ENCODE measurements around the gene GRIK3.

DNA sequence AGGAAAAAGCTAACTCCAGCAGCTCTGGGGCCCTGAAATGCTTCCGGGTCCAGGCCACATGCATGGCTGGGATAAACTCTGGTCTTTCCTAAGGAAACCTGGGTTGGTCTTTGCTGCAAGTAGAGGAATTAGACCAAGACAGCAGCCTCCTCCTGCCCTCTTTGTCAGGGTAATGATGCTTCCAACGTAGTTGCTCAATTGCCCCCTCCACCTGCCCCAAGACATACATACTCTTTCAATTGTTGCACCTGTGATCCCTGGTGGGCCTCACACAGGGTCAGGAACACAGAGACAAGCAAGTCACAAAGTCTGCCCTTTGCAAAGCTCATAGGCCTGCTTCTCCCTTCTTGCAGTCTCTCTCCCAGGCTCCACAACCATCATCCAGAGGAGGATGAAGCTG is 41.9 kb upstream of the GRIK3 start:
- TF ChIP-seq, protein P1, sequence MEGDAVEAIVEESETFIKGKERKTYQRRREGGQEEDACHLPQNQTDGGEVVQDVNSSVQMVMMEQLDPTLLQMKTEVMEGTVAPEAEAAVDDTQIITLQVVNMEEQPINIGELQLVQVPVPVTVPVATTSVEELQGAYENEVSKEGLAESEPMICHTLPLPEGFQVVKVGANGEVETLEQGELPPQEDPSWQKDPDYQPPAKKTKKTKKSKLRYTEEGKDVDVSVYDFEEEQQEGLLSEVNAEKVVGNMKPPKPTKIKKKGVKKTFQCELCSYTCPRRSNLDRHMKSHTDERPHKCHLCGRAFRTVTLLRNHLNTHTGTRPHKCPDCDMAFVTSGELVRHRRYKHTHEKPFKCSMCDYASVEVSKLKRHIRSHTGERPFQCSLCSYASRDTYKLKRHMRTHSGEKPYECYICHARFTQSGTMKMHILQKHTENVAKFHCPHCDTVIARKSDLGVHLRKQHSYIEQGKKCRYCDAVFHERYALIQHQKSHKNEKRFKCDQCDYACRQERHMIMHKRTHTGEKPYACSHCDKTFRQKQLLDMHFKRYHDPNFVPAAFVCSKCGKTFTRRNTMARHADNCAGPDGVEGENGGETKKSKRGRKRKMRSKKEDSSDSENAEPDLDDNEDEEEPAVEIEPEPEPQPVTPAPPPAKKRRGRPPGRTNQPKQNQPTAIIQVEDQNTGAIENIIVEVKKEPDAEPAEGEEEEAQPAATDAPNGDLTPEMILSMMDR (IDR thresholded peaks at IDR 0.05): no peak
- TF ChIP-seq ZFX (IDR thresholded peaks at IDR 0.05; ENCODE audit: borderline replicate concordance): no peak

Measured in 22Rv1 (cell line).